Measurements from ENCODE around the gene GNA12.

DNA sequence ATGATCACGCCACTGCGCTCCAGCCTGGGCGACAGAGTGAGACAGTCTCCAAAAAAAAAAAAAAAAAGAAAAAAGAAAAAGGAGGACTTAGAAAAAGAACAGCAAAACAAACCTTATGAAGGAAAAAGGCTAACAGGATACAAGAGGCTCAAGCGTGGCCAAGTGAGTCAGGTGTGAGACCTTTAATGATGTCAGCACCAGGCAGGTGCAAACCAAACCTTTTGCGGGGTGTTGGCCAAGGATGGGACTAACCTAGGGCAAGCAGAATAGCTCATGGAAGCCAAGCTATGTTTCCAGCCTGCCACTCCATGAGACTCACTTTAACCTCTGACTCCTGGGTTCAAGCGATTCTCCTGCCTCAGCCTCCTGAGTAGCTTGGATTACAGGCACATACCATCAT is 11.3 kb upstream of the GNA12 start:
- TF ChIP-seq, protein P1, sequence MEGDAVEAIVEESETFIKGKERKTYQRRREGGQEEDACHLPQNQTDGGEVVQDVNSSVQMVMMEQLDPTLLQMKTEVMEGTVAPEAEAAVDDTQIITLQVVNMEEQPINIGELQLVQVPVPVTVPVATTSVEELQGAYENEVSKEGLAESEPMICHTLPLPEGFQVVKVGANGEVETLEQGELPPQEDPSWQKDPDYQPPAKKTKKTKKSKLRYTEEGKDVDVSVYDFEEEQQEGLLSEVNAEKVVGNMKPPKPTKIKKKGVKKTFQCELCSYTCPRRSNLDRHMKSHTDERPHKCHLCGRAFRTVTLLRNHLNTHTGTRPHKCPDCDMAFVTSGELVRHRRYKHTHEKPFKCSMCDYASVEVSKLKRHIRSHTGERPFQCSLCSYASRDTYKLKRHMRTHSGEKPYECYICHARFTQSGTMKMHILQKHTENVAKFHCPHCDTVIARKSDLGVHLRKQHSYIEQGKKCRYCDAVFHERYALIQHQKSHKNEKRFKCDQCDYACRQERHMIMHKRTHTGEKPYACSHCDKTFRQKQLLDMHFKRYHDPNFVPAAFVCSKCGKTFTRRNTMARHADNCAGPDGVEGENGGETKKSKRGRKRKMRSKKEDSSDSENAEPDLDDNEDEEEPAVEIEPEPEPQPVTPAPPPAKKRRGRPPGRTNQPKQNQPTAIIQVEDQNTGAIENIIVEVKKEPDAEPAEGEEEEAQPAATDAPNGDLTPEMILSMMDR (conservative IDR thresholded peaks at IDR 0.05; ENCODE audit: low read depth, low read length), result no peak
- no peak for TF ChIP-seq EZH2 (IDR thresholded peaks at IDR 0.05; ENCODE audit: borderline replicate concordance, low read depth, low read length, poor library complexity, severe bottlenecking)

Data from A673 (cell line).